HG03108 (cell line): Measurements from ENCODE around the gene ANKRD28.
"Not testable (repeated sequence)": the region's sequence is repeated elsewhere in the genome, so short reads cannot be mapped to it uniquely, and the experiment has no call there.

ENCODE experiments used
- ATAC-seq: cut with Tn5 transposase; IDR thresholded peaks from one replicate; pipeline ENCODE4 v1.9.1; 2021; ENCODE audit warnings: moderate library complexity; ENCODE audit not compliant: unreplicated experiment

The ANKRD28 gene

GRCh38 chr3:15638891-15639262 is 158.9 kb downstream of the ANKRD28 start:
- ATAC-seq = no peak

GRCh38 chr3:15638193-15638890 is 159.4 kb downstream of the ANKRD28 start:
- no peak for ATAC-seq

DNA sequence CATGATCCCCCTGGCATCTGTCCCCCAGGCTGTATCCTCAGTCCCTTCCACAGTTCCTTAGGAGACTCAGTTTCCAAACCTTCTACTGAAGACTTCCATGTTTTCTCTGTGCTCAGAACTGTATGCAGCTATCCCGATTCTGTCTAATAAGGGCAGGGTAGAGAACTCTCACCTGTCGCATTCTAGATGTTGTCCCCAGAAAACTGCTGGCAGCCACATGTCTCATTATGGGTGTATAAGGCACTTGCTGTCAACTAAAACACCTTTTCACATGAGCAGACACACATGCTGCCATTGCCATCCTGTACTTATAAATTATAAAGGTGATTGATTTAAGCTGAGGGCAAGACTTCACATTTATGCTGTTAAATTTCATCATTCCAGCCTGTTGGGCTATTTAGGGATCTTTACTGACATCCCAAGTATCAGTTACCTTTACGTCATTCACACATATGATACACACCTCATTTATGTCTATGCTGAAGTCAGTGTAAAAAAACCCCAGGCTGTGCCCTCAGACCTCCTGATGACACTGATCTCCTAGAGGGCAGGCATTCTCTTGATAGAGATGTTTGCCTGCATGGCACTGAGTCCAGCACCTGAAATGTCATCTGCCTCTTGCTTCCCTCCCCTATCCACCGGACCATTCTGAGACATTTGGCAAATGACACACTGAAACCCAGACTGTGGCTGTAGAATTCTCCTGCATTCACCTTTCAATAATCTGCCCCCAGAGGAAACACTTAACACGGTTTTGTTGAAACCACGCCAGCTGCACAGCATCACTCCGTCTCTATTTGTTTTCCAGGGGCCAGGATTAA is 160.4 kb downstream of the ANKRD28 start:
- ATAC-seq = no peak

- ATAC-seq = peak; percentile 49
These were observed 161.6 kb downstream of the ANKRD28 start for GRCh38 chr3:15636028-15636709.

DNA sequence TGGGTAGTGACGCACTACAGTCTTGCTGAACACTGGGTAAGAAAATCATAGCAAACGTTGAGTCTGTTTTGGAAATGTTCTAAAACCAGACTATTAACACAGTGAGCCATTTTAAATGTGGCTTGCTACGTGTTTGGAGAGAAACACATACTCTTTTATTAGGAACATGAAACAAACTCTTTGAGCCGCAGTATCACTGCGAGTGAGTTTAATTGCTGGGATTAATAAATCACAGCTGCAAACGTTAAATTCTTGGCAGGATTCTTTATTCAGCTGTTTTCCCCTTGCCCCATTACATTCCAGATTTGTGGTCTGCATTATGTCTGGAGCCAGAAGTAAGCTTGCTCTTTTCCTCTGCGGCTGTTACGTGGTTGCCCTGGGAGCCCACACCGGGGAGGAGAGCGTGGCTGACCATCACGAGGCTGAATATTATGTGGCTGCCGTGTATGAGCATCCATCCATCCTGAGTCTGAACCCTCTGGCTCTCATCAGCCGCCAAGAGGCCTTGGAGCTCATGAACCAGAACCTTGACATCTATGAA is 162.6 kb downstream of the ANKRD28 start:
- no peak for ATAC-seq

DNA sequence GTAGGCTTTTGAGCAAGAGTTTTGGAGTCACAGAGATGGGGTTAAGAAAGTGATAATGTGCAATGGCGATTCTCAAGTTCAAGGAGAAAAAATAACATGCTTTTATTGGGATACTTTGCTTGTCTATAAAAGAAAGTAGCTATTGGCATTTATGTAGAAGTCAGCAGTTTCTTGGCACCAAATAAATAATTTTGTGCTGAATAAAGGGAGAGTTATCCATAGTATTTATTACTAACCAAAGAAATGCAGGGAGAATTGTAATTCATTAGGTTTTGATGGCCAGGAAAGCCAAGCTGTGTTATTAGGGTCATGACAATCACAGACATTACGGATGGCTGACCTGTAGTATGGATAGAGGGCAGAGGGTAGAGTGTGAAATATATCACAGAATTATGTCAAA is 163.1 kb downstream of the ANKRD28 start:
- no peak for ATAC-seq

- no peak for ATAC-seq
These were observed 163.8 kb downstream of the ANKRD28 start for GRCh38 chr3:15633766-15634598.

GRCh38 chr3:15633159-15633558 is 164.6 kb downstream of the ANKRD28 start:
- ATAC-seq = no peak

- no peak for ATAC-seq
These were observed 165.6 kb downstream of the ANKRD28 start for GRCh38 chr3:15632212-15632580.

GRCh38 chr3:15631426-15632211 is 166.2 kb downstream of the ANKRD28 start:
- ATAC-seq = no peak

DNA sequence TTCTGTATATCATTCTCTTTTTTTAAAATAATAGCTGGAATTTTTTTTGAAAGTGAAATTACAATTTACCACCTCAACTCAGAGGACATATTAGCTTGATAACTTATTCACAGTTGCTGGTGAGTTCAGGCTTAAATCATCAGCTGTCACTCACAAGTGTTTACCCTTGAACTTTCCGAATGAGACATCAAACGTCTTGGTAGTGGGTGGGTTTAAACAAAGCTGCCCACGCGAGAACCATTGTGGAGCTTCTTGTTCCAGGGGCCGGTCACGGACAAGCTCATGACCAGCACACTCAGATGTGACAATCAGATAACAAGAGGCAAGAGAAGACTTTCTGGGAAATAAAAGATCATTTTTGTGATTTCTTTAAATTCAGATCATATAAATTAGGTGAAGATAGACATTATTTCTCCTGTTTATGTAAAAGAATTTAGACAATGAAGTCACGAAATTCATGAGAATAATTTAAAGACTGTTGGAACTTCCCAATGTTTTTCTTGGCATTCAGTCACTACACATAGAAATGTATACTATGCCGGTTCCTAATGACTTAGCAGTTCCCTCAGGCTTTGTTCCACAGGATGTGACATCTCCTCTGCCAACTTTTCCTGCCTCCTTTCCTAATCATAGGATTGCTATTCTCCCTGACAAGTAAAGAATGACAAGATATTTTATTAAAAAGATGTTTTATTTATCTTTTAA is 167.0 kb downstream of the ANKRD28 start:
- ATAC-seq = peak; percentile 32

- peak; percentile 93 for ATAC-seq
These were observed 167.8 kb downstream of the ANKRD28 start for GRCh38 chr3:15629860-15630597.

GRCh38 chr3:15628967-15629366 is 168.8 kb downstream of the ANKRD28 start:
- ATAC-seq = no peak

DNA sequence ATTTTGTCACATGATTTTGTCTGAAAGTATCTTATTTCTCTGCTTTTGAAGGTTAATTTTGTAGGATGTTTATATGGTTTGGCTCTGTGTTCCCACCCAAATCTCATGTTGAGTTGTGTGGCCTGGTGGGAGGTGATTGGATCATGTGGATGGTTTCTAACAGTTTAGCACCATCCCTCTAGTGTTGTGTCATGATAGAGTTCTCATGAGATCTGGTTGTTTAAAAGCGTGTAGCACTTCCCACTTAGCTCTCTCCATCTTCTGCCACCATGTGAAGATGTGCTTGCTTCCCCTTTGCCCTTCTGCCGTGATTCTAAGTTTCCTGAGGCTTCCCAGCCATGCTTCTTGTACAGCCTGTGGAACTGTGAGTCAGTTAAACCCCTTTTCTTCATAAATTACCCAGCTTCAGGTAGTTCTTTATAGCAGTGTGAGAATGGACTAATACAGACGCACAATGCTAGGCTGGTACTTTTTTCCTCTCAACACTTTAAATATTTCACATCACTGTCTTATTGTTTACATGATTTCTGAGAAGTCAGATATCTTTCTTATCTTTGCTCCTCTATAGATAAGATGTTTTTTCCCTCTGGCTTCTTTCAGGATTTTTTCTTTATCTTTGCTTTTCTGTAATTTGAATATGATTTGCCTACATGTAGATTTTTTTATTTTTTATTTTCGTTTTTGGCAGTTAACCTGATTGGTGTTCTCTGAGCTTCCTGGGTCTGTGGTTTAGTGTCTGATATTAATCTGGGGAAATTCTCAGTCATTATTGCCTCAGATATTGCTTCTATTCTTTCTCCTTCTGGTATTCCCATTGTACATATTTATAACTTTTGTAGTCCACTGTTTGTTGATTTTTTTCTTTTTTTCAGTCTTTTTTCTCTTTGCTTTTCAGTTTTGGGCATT is 174.0 kb downstream of the ANKRD28 start:
- ATAC-seq = no peak

GRCh38 chr3:15619659-15620464 is 177.9 kb downstream of the ANKRD28 start:
- not testable (repeated sequence) for ATAC-seq
